HG03108 (cell line): Measurements from ENCODE around the gene POLE.

ENCODE experiments used
- ATAC-seq: cut with Tn5 transposase; IDR thresholded peaks from one replicate; pipeline ENCODE4 v1.9.1; 2021; ENCODE audit warnings: moderate library complexity; ENCODE audit not compliant: unreplicated experiment

Gene POLE, protein sequence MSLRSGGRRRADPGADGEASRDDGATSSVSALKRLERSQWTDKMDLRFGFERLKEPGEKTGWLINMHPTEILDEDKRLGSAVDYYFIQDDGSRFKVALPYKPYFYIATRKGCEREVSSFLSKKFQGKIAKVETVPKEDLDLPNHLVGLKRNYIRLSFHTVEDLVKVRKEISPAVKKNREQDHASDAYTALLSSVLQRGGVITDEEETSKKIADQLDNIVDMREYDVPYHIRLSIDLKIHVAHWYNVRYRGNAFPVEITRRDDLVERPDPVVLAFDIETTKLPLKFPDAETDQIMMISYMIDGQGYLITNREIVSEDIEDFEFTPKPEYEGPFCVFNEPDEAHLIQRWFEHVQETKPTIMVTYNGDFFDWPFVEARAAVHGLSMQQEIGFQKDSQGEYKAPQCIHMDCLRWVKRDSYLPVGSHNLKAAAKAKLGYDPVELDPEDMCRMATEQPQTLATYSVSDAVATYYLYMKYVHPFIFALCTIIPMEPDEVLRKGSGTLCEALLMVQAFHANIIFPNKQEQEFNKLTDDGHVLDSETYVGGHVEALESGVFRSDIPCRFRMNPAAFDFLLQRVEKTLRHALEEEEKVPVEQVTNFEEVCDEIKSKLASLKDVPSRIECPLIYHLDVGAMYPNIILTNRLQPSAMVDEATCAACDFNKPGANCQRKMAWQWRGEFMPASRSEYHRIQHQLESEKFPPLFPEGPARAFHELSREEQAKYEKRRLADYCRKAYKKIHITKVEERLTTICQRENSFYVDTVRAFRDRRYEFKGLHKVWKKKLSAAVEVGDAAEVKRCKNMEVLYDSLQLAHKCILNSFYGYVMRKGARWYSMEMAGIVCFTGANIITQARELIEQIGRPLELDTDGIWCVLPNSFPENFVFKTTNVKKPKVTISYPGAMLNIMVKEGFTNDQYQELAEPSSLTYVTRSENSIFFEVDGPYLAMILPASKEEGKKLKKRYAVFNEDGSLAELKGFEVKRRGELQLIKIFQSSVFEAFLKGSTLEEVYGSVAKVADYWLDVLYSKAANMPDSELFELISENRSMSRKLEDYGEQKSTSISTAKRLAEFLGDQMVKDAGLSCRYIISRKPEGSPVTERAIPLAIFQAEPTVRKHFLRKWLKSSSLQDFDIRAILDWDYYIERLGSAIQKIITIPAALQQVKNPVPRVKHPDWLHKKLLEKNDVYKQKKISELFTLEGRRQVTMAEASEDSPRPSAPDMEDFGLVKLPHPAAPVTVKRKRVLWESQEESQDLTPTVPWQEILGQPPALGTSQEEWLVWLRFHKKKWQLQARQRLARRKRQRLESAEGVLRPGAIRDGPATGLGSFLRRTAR (N-terminal part only)

GRCh38 chr12:132687211-132688164 lies at the start of gene POLE, which contains the start of gene PXMP2:
Gene POLE (minus strand): TSS chr12:132687342. CDS start chr12:132687315, 27 bp downstream.
Gene PXMP2 (plus strand): TSS chr12:132687587. CDS start chr12:132687671, 84 bp downstream.
- ATAC-seq, result peak; percentile 92

- ATAC-seq, result no peak
Observed at GRCh38 chr12:132736913-132737312, 49.8 kb upstream of the POLE start.

DNA sequence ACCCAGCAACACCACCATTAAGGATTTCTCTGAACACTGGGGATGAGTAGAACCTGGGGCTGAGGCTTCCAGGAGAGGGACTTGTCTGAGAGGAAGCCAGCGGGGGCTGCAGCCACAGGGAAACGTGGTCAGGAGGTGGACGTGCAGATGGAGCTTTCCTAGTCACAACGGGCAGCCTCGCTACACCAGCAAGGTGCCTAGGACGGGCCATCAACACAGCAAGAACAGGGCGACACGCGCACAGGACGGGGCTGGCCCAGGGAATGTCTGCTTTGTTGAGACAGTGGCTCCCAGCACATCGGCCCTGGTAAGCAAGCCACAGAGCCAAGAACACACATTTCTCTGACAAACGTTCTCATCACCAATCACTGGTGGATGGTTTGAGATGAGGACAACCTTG lies 49.2 kb upstream of the POLE start:
- ATAC-seq, result no peak

DNA sequence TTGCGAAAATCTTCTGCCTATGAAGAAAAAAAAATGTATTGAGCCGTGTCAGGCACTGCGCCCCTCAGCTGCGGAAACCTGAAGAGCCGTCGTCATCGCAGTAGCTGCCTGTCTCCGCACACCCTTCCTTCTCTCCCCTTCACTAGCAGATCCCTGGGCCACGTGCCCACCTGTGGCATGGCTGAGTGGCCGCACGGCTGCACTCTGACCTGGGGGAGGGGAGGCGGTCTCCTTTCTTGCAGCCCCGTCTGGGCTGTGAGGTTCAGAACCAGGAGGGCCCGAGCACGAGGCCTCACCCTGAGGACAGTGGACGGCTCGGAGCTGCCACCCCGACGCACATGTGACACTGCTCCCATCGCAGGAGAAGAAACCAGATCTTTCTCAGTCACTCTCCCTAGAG lies 48.4 kb upstream of the POLE start:
- ATAC-seq, result no peak

GRCh38 chr12:132734206-132734605 lies 47.1 kb upstream of the POLE start:
- ATAC-seq, result no peak

- no peak for ATAC-seq
Observed at GRCh38 chr12:132731574-132731973, 44.4 kb upstream of the POLE start.

GRCh38 chr12:132730353-132730752 lies 43.2 kb upstream of the POLE start:
- ATAC-seq, result no peak

DNA sequence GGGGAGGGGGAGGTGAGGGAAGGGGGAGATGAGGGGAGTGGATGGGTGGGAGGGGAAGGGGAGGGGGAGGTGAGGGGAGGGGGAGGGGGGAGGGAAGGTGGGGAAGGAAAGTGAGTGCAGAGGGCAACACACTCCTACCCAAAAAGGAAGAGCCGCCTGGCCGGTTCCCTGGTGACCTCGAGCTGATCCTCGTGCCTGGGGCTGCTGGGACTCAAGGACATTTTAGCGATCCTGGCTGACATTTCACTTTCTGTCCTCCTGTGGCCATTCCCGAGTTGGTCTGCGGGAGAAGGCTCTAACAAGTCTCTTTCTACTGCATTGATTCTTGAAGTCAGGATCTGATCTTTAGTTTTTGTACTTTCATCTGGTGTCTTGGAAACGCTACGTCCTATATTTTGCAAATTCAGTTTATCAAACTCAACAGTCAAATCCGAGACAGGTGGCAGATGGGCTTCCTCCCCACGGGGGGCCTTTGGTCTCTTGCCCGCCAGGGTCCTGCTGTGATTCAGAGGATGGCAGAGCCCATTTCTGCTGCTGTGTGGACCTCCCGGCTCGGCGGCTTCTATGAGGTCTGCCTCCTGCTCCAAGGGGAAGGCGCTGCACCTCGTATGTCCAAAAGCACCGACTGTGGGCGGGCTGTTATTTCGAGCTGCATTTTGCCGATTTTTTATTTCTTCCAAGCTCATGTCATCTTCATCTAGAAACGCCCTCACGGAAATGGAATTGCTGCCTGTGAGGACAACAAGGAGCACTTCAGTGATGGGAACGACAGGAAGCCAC lies 42.6 kb upstream of the POLE start:
- ATAC-seq, result no peak

GRCh38 chr12:132728502-132728901 lies 41.4 kb upstream of the POLE start:
- ATAC-seq, result no peak

DNA sequence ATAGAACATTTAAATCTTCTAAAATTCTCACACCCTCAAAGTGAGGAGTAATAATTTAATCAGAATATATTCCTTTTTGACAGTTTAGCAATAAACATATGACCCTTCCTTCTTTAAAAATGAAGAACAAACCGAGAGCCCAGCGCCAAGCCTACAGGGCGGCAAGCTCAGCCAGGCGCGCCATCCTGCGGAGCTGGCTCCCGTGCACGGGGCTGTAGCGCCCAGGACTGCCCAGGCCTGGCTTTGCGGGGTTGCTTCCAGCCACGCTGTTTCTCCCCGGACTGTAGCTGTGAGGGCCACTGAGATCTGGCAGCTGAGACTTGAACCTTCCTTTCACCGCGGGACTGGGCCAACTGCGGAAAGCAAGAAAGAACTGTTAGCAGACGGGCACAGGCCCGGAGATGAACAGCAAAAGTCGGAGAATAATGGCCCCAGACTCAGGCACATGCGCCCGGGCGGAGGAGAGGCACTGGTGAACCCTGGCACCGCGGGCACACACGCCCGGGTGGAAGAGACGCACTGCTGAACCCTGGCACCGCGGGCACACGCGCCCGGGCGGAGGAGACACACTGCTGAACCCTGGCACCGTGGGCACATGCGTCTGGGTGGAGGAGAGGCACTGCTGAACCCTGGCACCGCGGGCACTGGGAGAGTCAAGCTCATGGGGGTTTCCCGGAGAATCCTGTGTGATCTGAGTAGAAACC lies 40.1 kb upstream of the POLE start:
- ATAC-seq, result no peak

DNA sequence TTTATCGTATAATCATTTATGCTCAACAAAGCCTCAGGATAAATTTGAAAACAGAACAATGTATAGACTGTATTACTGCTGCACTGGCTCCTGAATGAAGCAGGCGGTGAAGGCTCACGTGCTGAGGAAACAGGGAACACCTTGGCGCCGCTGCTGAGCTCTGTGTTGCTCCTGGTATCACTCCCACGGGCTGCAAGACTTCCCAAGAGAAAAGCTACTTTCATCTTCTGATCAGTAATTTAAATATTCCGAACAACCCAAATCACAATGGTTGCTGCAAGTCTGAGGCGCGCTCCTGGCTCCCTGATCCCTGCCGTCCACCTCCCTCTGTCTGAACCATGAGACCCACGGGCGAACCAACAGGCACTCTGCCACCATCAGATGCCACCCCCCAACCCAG lies 39.2 kb upstream of the POLE start:
- ATAC-seq, result no peak

DNA sequence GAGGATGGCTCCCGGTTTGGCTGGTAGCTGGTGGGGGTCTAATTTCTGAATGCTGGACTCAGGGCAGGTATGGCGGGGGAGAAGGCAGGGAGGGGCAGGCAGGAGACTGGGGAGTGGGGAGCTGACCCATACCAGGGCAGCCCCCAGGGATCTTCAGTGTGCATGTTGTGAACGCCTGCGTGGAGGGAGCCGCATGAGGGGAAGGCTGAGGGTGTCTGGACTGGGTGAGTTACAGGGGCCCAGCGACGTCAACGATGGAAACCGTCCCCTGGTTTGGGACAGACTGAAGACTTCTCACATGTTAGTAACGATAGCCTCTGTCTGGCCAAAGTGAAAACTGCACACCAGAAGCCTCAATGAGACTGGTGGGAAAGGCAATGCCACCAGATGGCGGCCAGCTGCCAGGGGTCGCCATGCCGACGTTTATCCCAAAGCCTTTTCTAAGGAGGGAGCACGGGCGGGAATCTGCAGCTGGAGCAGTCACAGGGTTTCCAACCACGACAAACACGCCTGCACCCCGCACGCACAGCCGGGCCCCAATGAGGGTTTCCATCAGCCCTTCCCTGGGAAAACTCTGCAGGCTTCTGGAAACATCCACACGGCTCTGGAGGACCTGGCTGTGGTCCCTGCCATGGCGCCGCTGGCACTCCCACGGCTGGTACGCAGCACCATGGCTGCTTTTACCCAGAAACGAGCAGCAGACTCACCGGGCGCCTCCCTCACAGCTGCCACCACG lies 37.5 kb upstream of the POLE start:
- no peak for ATAC-seq

GRCh38 chr12:132723764-132724140 lies 36.6 kb upstream of the POLE start:
- no peak for ATAC-seq

GRCh38 chr12:132723015-132723763 lies 36.0 kb upstream of the POLE start:
- no peak for ATAC-seq

DNA sequence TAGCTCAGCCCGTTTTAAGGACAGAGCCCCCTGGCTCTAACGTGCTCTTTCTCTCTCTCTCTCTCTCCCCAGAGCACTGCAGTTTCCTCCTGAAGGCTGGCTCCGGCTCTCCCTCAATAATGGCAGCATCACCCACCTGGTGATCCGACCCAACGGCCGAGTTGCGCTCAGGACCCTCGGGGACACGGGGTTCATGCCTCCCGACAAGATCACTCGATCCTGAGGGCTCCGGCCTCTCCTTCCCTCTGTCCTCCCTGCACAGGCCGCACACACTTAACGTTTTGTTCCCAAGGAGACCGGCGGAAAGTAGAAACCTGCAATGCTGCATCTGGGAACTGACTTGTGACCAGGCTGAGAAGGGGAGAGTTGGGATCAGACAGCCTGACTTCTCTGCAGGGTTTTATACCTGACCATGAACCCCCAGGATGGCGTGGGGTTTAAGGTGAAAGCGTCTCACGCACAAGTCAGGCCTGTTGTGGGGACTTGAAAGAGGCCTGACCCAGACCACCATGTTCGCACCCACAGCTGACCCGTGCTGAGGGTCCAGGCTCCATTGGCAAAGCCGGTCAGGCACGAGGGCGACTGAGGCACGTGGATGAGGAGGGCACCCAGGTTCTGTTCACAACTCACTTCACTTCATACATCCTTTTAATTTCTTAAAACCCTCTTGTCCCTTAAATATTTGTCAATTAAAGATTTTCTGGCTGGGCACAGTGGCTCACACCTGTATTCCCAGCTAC lies 33.6 kb upstream of the POLE start:
- no peak for ATAC-seq

DNA sequence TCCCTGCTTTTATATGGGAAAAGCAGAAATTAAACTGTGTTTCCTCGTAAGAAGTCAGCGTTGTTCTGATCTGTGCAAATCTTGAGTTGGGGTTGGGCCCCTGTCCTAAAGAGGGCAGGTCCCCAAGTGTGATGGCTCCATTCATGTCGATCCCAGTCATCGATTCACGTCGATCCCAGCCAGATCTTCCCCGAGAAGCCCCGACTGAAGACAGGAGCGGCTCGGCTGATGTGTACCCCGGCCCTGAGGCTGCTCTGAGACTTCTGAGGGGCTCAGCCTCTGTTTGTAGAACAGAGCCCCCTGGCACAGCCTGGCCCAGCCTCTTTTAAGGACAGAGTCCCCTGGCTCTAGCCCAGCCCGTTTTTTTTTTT lies 32.8 kb upstream of the POLE start:
- ATAC-seq, result no peak
